WTC11 (cell line): ENCODE results near the gene BORCS8. TPM values are rescaled to one million over a fixed set of nuclear protein-coding genes. Genes with fewer than 3 reads are reported as not detected.

Experiments used
- ATAC-seq: fragments of 200-7000 bp; cut with Tn5 transposase; 2 replicates; pipeline ENCODE4 v1.10.0; 2021; ENCODE audit warnings: mild to moderate bottlenecking, moderate library complexity
- CTCF ChIA-PET: fragments of 300-600 bp; sonication (Branson Sonifier 250); formaldehyde crosslinking; loops from one replicate; lab custom pipeline; 2021; ENCODE audit warnings: antibody characterized with exemption; lab: Charles Lee
- POLR2A ChIA-PET: fragments of 350-600 bp; sonication (Branson Sonifier 250); formaldehyde crosslinking; loops from one replicate; lab custom pipeline; 2021; ENCODE audit warnings: antibody characterized with exemption; lab: Charles Lee
- DNase-seq: peaks from one replicate; pipeline ENCODE4 v3.0.0; 2021; ENCODE audit warnings: low spot score
- H3K27ac Mint-ChIP-seq: 2 replicates; pipeline ENCODE4 v1.8.0; 2021; ENCODE audit warnings: mixed read lengths
- H3K27me3 Mint-ChIP-seq: 2 replicates; pipeline ENCODE4 v1.8.0; 2021; ENCODE audit warnings: low read depth, mild to moderate bottlenecking, moderate library complexity, mixed read lengths
- H3K36me3 Mint-ChIP-seq: 2 replicates; pipeline ENCODE4 v1.8.0; 2021; ENCODE audit warnings: mixed read lengths
- H3K4me1 Mint-ChIP-seq: 2 replicates; pipeline ENCODE4 v1.8.0; 2022; ENCODE audit warnings: mixed read lengths
- H3K4me3 Mint-ChIP-seq: 2 replicates; pipeline ENCODE4 v1.8.0; 2021; ENCODE audit warnings: mild to moderate bottlenecking, moderate library complexity, mixed read lengths
- H3K9me3 Mint-ChIP-seq: 2 replicates; pipeline ENCODE4 v1.8.0; 2021; ENCODE audit warnings: mixed read lengths
- ATF1 ChIP-seq: sonication (generic); formaldehyde crosslinking; IDR thresholded peaks from 2 replicates; pipeline ENCODE4 v1.8.1; 2023; ENCODE audit warnings: mild to moderate bottlenecking, moderate library complexity, missing genetic modification reagents
- CREB1 ChIP-seq: sonication (generic); formaldehyde crosslinking; IDR thresholded peaks from 2 replicates; pipeline ENCODE4 v1.8.0; 2023; ENCODE audit warnings: mild to moderate bottlenecking, missing genetic modification reagents
- FOXJ3 ChIP-seq: sonication (generic); formaldehyde crosslinking; IDR thresholded peaks from 2 replicates; pipeline ENCODE4 v1.9.0; 2021; ENCODE audit warnings: missing genetic modification reagents, mild to moderate bottlenecking, borderline replicate concordance
- FOXK1 ChIP-seq: sonication (generic); formaldehyde crosslinking; IDR thresholded peaks from 2 replicates; pipeline ENCODE4 v1.8.0; 2022; ENCODE audit warnings: mild to moderate bottlenecking, moderate library complexity, missing genetic modification reagents
- GABPB1 ChIP-seq: sonication (generic); formaldehyde crosslinking; IDR thresholded peaks from 2 replicates; pipeline ENCODE4 v1.8.1; 2023; ENCODE audit warnings: mild to moderate bottlenecking, missing genetic modification reagents
- NFYB ChIP-seq: sonication (generic); formaldehyde crosslinking; conservative IDR thresholded peaks from 2 replicates; pipeline ENCODE4 v1.8.0; 2022; ENCODE audit warnings: low read depth, missing genetic modification reagents
- NR2C2 ChIP-seq: sonication (generic); formaldehyde crosslinking; IDR thresholded peaks from 2 replicates; pipeline ENCODE4 v1.8.0; 2022; ENCODE audit warnings: mild to moderate bottlenecking, missing genetic modification reagents
- ZNF219 ChIP-seq: sonication (generic); formaldehyde crosslinking; IDR thresholded peaks from 2 replicates; pipeline ENCODE4 v1.8.0; 2023; ENCODE audit warnings: missing genetic modification reagents, mild to moderate bottlenecking, borderline replicate concordance
- total RNA-seq: library from RNA; stranded (reverse); gene quantifications from 3 replicates; pipeline ENCODE4 v1.2.3, GENCODE V29; 2021
- TF ChIP-seq, protein P1 (sequence below): sonication (generic); formaldehyde crosslinking; IDR thresholded peaks from 2 replicates; pipeline ENCODE4 v1.8.0; 2023; ENCODE audit warnings: missing genetic modification reagents
- TF ChIP-seq, protein P2 (sequence below): fragments of 200-600 bp; IDR thresholded peaks from 2 replicates; pipeline ENCODE4 v1.8.0; 2022; ENCODE audit warnings: antibody characterized with exemption
- TF ChIP-seq, protein P3 (sequence below): fragments of 250-450 bp; sonication (Bioruptor Pico); IDR thresholded peaks from 2 replicates; pipeline ENCODE4 v1.9.0; 2021; ENCODE audit warnings: moderate library complexity, mild to moderate bottlenecking, inconsistent platforms, borderline replicate concordance
- TF ChIP-seq, protein P4 (sequence below): sonication (generic); formaldehyde crosslinking; IDR thresholded peaks from 2 replicates; pipeline ENCODE4 v1.8.0; 2022; ENCODE audit warnings: mild to moderate bottlenecking, missing genetic modification reagents
- TF ChIP-seq, protein P5 (sequence below): fragments of 250-450 bp; sonication (Bioruptor Pico); IDR thresholded peaks from 2 replicates; pipeline ENCODE4 v1.9.0; 2021; ENCODE audit warnings: mild to moderate bottlenecking
- TF ChIP-seq, protein P6 (sequence below): sonication (generic); formaldehyde crosslinking; IDR thresholded peaks from 2 replicates; pipeline ENCODE4 v1.8.0; 2023; ENCODE audit warnings: mild to moderate bottlenecking, missing genetic modification reagents
- TF ChIP-seq, protein P7 (sequence below): sonication (generic); formaldehyde crosslinking; IDR thresholded peaks from 2 replicates; pipeline ENCODE4 v1.8.0; 2023; ENCODE audit warnings: missing genetic modification reagents, mild to moderate bottlenecking, borderline replicate concordance
- TF ChIP-seq, protein P8 (sequence below): sonication (generic); formaldehyde crosslinking; IDR thresholded peaks from 2 replicates; pipeline ENCODE4 v1.8.0; 2022; ENCODE audit warnings: mild to moderate bottlenecking, missing genetic modification reagents

The BORCS8 gene
- total RNA-seq, 1 experiment from 2014 or later = 20.9 TPM

DNA sequence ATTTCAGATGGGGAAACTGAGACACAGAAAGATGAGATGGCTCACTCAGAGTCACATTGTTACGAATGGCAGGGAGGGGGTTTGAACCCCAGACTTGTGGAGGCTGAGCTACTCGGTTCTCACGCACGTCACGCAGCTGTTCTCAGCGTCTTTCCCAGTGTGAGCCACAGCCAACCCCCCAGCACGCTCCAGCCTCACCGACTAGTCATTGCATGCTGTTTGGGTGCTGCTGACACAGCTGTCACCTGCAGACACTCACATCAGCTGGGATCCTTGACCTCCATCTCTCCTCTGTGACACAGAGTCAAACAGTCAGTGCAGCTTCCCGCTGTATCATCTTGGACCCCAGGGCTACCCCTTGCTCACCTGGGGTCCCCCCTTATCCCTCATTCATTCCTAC, 17.4 kb upstream of the BORCS8 start:
- TF ChIP-seq, protein P1, sequence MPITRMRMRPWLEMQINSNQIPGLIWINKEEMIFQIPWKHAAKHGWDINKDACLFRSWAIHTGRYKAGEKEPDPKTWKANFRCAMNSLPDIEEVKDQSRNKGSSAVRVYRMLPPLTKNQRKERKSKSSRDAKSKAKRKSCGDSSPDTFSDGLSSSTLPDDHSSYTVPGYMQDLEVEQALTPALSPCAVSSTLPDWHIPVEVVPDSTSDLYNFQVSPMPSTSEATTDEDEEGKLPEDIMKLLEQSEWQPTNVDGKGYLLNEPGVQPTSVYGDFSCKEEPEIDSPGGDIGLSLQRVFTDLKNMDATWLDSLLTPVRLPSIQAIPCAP (CRISPR knock-in tag) = no peak
- TF ChIP-seq FOXK1 = no peak
- no peak for TF ChIP-seq ZNF219
- Mint-ChIP-seq H3K36me3 (no peaks in the 10 kb centered on the region), H3K4me3 (no peak overlapping the region), H3K4me1 (peaks cover 16% of the 10 kb centered on the region), H3K9me3 (peaks cover 7% of the 10 kb centered on the region; the same call in 1 of the 2 replicates), H3K27ac (no peak overlapping the region), H3K27me3 (peaks cover 94% of the 10 kb centered on the region)
- ChIA-PET CTCF (interaction anchor here (1.1 to 3.2 kb wide), 3 partner anchors 16 to 93 kb away, joined by 3 to 13 read pairs (median 8); no protein-coding TSS in a partner anchor), POLR2A (no interaction called here)
- DNase-seq (no peak), ATAC-seq (no peak)

DNA sequence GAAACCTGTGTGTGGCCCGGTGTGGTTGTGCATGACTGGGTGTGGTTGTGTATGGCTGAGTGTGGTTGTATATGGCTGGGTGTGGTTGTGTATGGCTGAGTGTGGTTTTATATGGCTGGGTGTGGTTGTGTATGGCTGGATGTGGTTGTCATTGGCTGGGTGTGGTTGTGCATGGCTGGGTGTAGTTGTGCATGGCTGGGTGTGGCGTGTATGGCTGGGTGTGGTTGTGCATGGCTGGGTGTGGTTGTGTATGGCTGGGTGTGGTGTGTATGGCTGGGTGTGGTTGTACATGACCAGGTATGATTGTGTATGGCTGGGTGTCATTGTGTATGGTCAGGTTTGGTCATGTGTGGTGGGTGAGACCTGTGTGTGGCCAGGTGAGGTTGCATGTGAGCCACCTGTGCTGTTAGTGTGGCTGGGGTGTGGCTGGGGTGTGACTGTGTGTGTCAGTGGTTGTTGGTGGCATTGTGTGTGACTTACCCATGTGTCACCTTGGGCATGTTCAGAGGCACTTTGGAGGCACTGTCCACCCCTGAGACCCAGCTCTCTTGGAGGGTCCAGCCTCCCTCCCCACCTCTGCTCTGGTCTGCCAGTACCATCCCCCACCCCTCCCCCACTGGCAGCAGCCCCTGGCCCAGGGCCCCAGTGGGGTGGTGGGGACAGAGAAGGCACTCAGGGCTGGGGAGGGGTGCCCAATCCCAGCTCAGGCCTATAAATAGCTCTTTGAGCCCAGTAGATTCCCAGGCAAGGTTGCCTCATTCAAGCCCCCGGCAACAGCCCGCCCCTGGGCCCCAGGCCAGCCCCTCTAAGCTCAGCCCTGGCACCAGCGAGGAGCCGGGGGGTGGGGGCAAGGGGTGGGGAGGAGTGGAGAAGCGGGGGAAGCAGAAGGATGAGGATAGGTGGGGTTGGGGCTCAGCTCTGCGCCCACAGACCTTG, 16.0 kb upstream of the BORCS8 start:
- Mint-ChIP-seq H3K27ac (no peak overlapping the region), H3K9me3 (peaks cover 7% of the 10 kb centered on the region; the same call in 1 of the 2 replicates), H3K4me3 (no peak overlapping the region), H3K4me1 (peaks cover 3% of the 10 kb centered on the region; the same call in 1 of the 2 replicates), H3K27me3 (peaks cover 90% of the 10 kb centered on the region), H3K36me3 (no peaks in the 10 kb centered on the region)
- TF ChIP-seq NR2C2 (CRISPR knock-in tag) = no peak
- no peak for TF ChIP-seq NFYB
- no peak for TF ChIP-seq CREB1 (CRISPR knock-in tag)
- no peak for TF ChIP-seq GABPB1 (CRISPR knock-in tag)
- TF ChIP-seq, protein P2, sequence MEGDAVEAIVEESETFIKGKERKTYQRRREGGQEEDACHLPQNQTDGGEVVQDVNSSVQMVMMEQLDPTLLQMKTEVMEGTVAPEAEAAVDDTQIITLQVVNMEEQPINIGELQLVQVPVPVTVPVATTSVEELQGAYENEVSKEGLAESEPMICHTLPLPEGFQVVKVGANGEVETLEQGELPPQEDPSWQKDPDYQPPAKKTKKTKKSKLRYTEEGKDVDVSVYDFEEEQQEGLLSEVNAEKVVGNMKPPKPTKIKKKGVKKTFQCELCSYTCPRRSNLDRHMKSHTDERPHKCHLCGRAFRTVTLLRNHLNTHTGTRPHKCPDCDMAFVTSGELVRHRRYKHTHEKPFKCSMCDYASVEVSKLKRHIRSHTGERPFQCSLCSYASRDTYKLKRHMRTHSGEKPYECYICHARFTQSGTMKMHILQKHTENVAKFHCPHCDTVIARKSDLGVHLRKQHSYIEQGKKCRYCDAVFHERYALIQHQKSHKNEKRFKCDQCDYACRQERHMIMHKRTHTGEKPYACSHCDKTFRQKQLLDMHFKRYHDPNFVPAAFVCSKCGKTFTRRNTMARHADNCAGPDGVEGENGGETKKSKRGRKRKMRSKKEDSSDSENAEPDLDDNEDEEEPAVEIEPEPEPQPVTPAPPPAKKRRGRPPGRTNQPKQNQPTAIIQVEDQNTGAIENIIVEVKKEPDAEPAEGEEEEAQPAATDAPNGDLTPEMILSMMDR = no peak
- TF ChIP-seq ATF1 = no peak
- TF ChIP-seq, protein P3, sequence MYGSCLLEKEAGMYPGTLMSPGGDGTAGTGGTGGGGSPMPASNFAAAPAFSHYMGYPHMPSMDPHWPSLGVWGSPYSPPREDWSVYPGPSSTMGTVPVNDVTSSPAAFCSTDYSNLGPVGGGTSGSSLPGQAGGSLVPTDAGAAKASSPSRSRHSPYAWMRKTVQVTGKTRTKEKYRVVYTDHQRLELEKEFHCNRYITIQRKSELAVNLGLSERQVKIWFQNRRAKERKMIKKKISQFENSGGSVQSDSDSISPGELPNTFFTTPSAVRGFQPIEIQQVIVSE (CRISPR knock-in tag) = no peak
- TF ChIP-seq, protein P4, sequence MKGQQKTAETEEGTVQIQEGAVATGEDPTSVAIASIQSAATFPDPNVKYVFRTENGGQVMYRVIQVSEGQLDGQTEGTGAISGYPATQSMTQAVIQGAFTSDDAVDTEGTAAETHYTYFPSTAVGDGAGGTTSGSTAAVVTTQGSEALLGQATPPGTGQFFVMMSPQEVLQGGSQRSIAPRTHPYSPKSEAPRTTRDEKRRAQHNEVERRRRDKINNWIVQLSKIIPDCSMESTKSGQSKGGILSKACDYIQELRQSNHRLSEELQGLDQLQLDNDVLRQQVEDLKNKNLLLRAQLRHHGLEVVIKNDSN (CRISPR knock-in tag) = no peak
- TF ChIP-seq, protein P5, sequence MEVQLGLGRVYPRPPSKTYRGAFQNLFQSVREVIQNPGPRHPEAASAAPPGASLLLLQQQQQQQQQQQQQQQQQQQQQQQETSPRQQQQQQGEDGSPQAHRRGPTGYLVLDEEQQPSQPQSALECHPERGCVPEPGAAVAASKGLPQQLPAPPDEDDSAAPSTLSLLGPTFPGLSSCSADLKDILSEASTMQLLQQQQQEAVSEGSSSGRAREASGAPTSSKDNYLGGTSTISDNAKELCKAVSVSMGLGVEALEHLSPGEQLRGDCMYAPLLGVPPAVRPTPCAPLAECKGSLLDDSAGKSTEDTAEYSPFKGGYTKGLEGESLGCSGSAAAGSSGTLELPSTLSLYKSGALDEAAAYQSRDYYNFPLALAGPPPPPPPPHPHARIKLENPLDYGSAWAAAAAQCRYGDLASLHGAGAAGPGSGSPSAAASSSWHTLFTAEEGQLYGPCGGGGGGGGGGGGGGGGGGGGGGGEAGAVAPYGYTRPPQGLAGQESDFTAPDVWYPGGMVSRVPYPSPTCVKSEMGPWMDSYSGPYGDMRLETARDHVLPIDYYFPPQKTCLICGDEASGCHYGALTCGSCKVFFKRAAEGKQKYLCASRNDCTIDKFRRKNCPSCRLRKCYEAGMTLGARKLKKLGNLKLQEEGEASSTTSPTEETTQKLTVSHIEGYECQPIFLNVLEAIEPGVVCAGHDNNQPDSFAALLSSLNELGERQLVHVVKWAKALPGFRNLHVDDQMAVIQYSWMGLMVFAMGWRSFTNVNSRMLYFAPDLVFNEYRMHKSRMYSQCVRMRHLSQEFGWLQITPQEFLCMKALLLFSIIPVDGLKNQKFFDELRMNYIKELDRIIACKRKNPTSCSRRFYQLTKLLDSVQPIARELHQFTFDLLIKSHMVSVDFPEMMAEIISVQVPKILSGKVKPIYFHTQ (CRISPR knock-in tag) = no peak
- TF ChIP-seq, protein P6, sequence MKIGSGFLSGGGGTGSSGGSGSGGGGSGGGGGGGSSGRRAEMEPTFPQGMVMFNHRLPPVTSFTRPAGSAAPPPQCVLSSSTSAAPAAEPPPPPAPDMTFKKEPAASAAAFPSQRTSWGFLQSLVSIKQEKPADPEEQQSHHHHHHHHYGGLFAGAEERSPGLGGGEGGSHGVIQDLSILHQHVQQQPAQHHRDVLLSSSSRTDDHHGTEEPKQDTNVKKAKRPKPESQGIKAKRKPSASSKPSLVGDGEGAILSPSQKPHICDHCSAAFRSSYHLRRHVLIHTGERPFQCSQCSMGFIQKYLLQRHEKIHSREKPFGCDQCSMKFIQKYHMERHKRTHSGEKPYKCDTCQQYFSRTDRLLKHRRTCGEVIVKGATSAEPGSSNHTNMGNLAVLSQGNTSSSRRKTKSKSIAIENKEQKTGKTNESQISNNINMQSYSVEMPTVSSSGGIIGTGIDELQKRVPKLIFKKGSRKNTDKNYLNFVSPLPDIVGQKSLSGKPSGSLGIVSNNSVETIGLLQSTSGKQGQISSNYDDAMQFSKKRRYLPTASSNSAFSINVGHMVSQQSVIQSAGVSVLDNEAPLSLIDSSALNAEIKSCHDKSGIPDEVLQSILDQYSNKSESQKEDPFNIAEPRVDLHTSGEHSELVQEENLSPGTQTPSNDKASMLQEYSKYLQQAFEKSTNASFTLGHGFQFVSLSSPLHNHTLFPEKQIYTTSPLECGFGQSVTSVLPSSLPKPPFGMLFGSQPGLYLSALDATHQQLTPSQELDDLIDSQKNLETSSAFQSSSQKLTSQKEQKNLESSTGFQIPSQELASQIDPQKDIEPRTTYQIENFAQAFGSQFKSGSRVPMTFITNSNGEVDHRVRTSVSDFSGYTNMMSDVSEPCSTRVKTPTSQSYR = no peak
- TF ChIP-seq, protein P7, sequence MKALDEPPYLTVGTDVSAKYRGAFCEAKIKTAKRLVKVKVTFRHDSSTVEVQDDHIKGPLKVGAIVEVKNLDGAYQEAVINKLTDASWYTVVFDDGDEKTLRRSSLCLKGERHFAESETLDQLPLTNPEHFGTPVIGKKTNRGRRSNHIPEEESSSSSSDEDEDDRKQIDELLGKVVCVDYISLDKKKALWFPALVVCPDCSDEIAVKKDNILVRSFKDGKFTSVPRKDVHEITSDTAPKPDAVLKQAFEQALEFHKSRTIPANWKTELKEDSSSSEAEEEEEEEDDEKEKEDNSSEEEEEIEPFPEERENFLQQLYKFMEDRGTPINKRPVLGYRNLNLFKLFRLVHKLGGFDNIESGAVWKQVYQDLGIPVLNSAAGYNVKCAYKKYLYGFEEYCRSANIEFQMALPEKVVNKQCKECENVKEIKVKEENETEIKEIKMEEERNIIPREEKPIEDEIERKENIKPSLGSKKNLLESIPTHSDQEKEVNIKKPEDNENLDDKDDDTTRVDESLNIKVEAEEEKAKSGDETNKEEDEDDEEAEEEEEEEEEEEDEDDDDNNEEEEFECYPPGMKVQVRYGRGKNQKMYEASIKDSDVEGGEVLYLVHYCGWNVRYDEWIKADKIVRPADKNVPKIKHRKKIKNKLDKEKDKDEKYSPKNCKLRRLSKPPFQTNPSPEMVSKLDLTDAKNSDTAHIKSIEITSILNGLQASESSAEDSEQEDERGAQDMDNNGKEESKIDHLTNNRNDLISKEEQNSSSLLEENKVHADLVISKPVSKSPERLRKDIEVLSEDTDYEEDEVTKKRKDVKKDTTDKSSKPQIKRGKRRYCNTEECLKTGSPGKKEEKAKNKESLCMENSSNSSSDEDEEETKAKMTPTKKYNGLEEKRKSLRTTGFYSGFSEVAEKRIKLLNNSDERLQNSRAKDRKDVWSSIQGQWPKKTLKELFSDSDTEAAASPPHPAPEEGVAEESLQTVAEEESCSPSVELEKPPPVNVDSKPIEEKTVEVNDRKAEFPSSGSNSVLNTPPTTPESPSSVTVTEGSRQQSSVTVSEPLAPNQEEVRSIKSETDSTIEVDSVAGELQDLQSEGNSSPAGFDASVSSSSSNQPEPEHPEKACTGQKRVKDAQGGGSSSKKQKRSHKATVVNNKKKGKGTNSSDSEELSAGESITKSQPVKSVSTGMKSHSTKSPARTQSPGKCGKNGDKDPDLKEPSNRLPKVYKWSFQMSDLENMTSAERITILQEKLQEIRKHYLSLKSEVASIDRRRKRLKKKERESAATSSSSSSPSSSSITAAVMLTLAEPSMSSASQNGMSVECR (CRISPR knock-in tag) = no peak
- TF ChIP-seq FOXJ3 (CRISPR knock-in tag) = no peak
- TF ChIP-seq, protein P8, sequence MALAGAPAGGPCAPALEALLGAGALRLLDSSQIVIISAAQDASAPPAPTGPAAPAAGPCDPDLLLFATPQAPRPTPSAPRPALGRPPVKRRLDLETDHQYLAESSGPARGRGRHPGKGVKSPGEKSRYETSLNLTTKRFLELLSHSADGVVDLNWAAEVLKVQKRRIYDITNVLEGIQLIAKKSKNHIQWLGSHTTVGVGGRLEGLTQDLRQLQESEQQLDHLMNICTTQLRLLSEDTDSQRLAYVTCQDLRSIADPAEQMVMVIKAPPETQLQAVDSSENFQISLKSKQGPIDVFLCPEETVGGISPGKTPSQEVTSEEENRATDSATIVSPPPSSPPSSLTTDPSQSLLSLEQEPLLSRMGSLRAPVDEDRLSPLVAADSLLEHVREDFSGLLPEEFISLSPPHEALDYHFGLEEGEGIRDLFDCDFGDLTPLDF (CRISPR knock-in tag) = no peak
- CTCF ChIA-PET = interaction anchor here (2.3 to 3.2 kb wide), 2 partner anchors 17 to 22 kb away, joined by 8 to 13 read pairs; no protein-coding TSS in a partner anchor
- ATAC-seq = no peak
- POLR2A ChIA-PET = no interaction called here
- DNase-seq = no peak
